NB4 (cell line): ENCODE results near the gene COBL.

Experiments
- CTCF ChIP-seq: IDR thresholded peaks from one replicate; pipeline ENCODE4 v1.5.1; 2012; ENCODE audit warnings: low read depth, low read length
- POLR2A ChIP-seq: IDR thresholded peaks from 2 replicates; pipeline ENCODE4 v1.6.1; 2011; ENCODE audit warnings: mild to moderate bottlenecking; ENCODE audit not compliant: insufficient read length; ENCODE audit errors: extremely low read depth

- no peak for TF ChIP-seq CTCF
- no peak for TF ChIP-seq POLR2A
Measured at GRCh38 chr7:50981743-50982142, 334.9 kb downstream of the COBL start.
